Measurements from ENCODE around the gene NT5DC3. TPM values are rescaled to one million over a fixed set of nuclear protein-coding genes. Genes with fewer than 3 reads are reported as not detected.

Gene NT5DC3
- total RNA-seq, 1 donor from 2014 or later = 9.1 TPM

GRCh38 chr12:103864710-103865109 is 23.7 kb upstream of the NT5DC3 start:
- Mint-ChIP-seq H3K27me3 (ENCODE audit: low read depth) (no peaks in the 10 kb centered on the region), H3K9me3 (peaks cover 4% of the 10 kb centered on the region), H3K4me1 (peaks cover 46% of the 10 kb centered on the region), H3K36me3 (no peaks in the 10 kb centered on the region), H3K4me3 (no peak overlapping the region), H3K27ac (peak overlapping the region; percentile 30)
- DNase-seq (ENCODE audit: low spot score in 2 of 2, unreplicated experiment in 2 of 2) = no peak
- no peak for TF ChIP-seq CTCF (IDR thresholded peaks at IDR 0.05; ENCODE audit: unreplicated experiment)

- no peak for DNase-seq (ENCODE audit: low spot score in 2 of 2, unreplicated experiment in 2 of 2)
- peak overlapping the region; percentile 80 for H3K27ac Mint-ChIP-seq
- H3K4me1 Mint-ChIP-seq = peaks cover 55% of the 10 kb centered on the region
- H3K9me3 Mint-ChIP-seq = no peaks in the 10 kb centered on the region
- H3K27me3 Mint-ChIP-seq (ENCODE audit: low read depth) = no peaks in the 10 kb centered on the region
- TF ChIP-seq CTCF (IDR thresholded peaks at IDR 0.05; ENCODE audit: unreplicated experiment) = no peak
- H3K4me3 Mint-ChIP-seq = no peak overlapping the region
- peaks cover 2% of the 10 kb centered on the region for H3K36me3 Mint-ChIP-seq
Observed at GRCh38 chr12:103858953-103859601, 18.0 kb upstream of the NT5DC3 start.

- H3K4me3 Mint-ChIP-seq = no peak overlapping the region
- peaks cover 51% of the 10 kb centered on the region for H3K4me1 Mint-ChIP-seq
Observed at GRCh38 chr12:103858335-103858734, 17.3 kb upstream of the NT5DC3 start.

GRCh38 chr12:103857164-103857563 is 16.1 kb upstream of the NT5DC3 start:
- no peak for TF ChIP-seq CTCF (IDR thresholded peaks at IDR 0.05; ENCODE audit: unreplicated experiment)
- DNase-seq (ENCODE audit: low spot score in 2 of 2, unreplicated experiment in 2 of 2) = no peak
- no peaks in the 10 kb centered on the region for H3K9me3 Mint-ChIP-seq
- no peak overlapping the region for H3K27ac Mint-ChIP-seq
- no peak overlapping the region for H3K4me3 Mint-ChIP-seq
- H3K27me3 Mint-ChIP-seq (ENCODE audit: low read depth) = no peaks in the 10 kb centered on the region
- H3K36me3 Mint-ChIP-seq = peaks cover 2% of the 10 kb centered on the region
- peaks cover 50% of the 10 kb centered on the region for H3K4me1 Mint-ChIP-seq

More at GRCh38 chr12:103858335-103858734, 17.3 kb upstream of the NT5DC3 start:
- TF ChIP-seq CTCF (IDR thresholded peaks at IDR 0.05; ENCODE audit: unreplicated experiment) = no peak
- H3K9me3 Mint-ChIP-seq = no peaks in the 10 kb centered on the region
- peaks cover 2% of the 10 kb centered on the region for H3K36me3 Mint-ChIP-seq
- H3K27me3 Mint-ChIP-seq (ENCODE audit: low read depth) = no peaks in the 10 kb centered on the region
- H3K27ac Mint-ChIP-seq = no peak overlapping the region
- no peak for DNase-seq (ENCODE audit: low spot score in 2 of 2, unreplicated experiment in 2 of 2)

GRCh38 chr12:103855896-103856657 is 15.0 kb upstream of the NT5DC3 start:
- TF ChIP-seq CTCF (IDR thresholded peaks at IDR 0.05; ENCODE audit: unreplicated experiment) = no peak
- Mint-ChIP-seq H3K36me3 (peaks cover 2% of the 10 kb centered on the region), H3K9me3 (no peaks in the 10 kb centered on the region), H3K27me3 (ENCODE audit: low read depth) (no peaks in the 10 kb centered on the region), H3K4me3 (no peak overlapping the region), H3K27ac (peak overlapping the region; percentile 37), H3K4me1 (peaks cover 56% of the 10 kb centered on the region)
- no peak for DNase-seq (ENCODE audit: low spot score in 2 of 2, unreplicated experiment in 2 of 2)

All from mesothelial cell of epicardium (in vitro differentiated cells).